ENCODE data around the gene SEC22A. TPM values are rescaled to one million over a fixed set of nuclear protein-coding genes. Genes with fewer than 3 reads are reported as not detected.

The SEC22A gene
- total and polyA plus RNA-seq, 4 donors = 6.9 to 47.7 (median 11.9) TPM

DNA sequence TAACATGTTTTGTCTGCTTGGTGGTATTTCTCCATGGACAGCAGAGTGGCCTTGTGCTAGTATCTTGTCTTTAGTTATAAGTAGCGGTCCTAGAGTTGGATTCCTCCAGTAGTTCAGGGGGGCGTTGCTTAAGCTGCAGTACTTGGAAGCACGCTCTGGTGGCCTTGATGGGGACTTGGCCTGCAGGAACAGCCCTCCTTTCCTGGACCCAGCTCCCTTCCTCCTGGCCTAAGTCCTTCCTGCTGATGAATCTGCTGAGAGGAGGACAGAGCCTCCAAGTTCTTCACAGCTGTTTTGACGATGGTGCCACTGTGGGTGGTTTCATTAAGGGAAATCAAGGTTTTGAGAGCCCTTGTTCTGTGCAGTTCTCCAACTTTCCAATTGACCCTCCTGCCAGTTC lies 38.6 kb upstream of the SEC22A start:
- Histone ChIP-seq H3K36me3 (ENCODE audit: control insufficient read depth in 4 of 4, insufficient read depth in 4 of 4, low read length in 4 of 4) (peaks cover 0 to 37% (median 3%) of the 10 kb centered on the region in 4 donors), H3K9ac (ENCODE audit: insufficient read depth in 1 of 2, low read length in 2 of 2) (no peak overlapping the region), H3K9me3 (ENCODE audit: control insufficient read depth in 4 of 4, insufficient read depth in 3 of 4, low read length in 3 of 4) (no peaks in the 10 kb centered on the region), H3K27me3 (ENCODE audit: control insufficient read depth in 3 of 3, insufficient read depth in 3 of 3, low read length in 2 of 3) (no peaks in the 10 kb centered on the region), H3K27ac (ENCODE audit: low read depth in 1 of 2, low read length in 1 of 2) (no peak overlapping the region), H3K4me3 (no peak overlapping the region), H3K4me1 (ENCODE audit: control insufficient read depth in 5 of 5, insufficient read depth in 5 of 5, low read length in 5 of 5) (peaks cover 0 to 4% (median 0%) of the 10 kb centered on the region in 5 donors)
- ATAC-seq (ENCODE audit: insufficient read depth, low FRiP score) (no peak), DNase-seq (no peak)
- 86 to 95% methylated on average over 4 of the region's 4 CpGs for WGBS, 2 donors
- TF ChIP-seq CTCF (IDR thresholded peaks at IDR 0.05; ENCODE audit: control extremely low read depth, extremely low read depth) = no peak

GRCh38 chr3:123165163-123165562 lies 36.6 kb upstream of the SEC22A start:
- WGBS, 2 donors = 96 to 98% methylated on average over 1 of the region's 1 CpG
- ATAC-seq (ENCODE audit: insufficient read depth, low FRiP score) = no peak

GRCh38 chr3:123167686-123168085 lies 34.1 kb upstream of the SEC22A start:
- Histone ChIP-seq H3K27me3 (ENCODE audit: control insufficient read depth in 3 of 3, insufficient read depth in 3 of 3, low read length in 2 of 3) (no peaks in the 10 kb centered on the region), H3K4me1 (ENCODE audit: control insufficient read depth in 5 of 5, insufficient read depth in 5 of 5, low read length in 5 of 5) (peaks cover 0 to 4% (median 0%) of the 10 kb centered on the region in 5 donors), H3K9ac (ENCODE audit: insufficient read depth in 1 of 2, low read length in 2 of 2) (no peak overlapping the region), H3K27ac (ENCODE audit: low read depth in 1 of 2, low read length in 1 of 2) (no peak overlapping the region), H3K4me3 (no peak overlapping the region), H3K36me3 (ENCODE audit: control insufficient read depth in 4 of 4, insufficient read depth in 4 of 4, low read length in 4 of 4) (peaks cover 0 to 18% (median 3%) of the 10 kb centered on the region in 4 donors), H3K9me3 (ENCODE audit: control insufficient read depth in 4 of 4, insufficient read depth in 3 of 4, low read length in 3 of 4) (no peaks in the 10 kb centered on the region)
- 99% methylated on average over 2 of the region's 2 CpGs for WGBS, 2 donors
- ATAC-seq (ENCODE audit: insufficient read depth, low FRiP score) (no peak), DNase-seq (no peak)
- no peak for TF ChIP-seq CTCF (IDR thresholded peaks at IDR 0.05; ENCODE audit: control extremely low read depth, extremely low read depth)

More at GRCh38 chr3:123165163-123165562, 36.6 kb upstream of the SEC22A start:
- TF ChIP-seq CTCF (IDR thresholded peaks at IDR 0.05; ENCODE audit: control extremely low read depth, extremely low read depth) = no peak
- H3K9ac ChIP-seq (ENCODE audit: insufficient read depth in 1 of 2, low read length in 2 of 2) = no peak overlapping the region
- no peak overlapping the region for H3K27ac ChIP-seq (ENCODE audit: low read depth in 1 of 2, low read length in 1 of 2)
- no peaks in the 10 kb centered on the region for H3K9me3 ChIP-seq (ENCODE audit: control insufficient read depth in 4 of 4, insufficient read depth in 3 of 4, low read length in 3 of 4)
- H3K4me1 ChIP-seq (ENCODE audit: control insufficient read depth in 5 of 5, insufficient read depth in 5 of 5, low read length in 5 of 5) = peaks cover 0 to 4% (median 0%) of the 10 kb centered on the region in 5 donors
- no peak for DNase-seq
- H3K27me3 ChIP-seq (ENCODE audit: control insufficient read depth in 3 of 3, insufficient read depth in 3 of 3, low read length in 2 of 3) = no peaks in the 10 kb centered on the region
- H3K36me3 ChIP-seq (ENCODE audit: control insufficient read depth in 4 of 4, insufficient read depth in 4 of 4, low read length in 4 of 4) = peaks cover 0 to 31% (median 3%) of the 10 kb centered on the region in 4 donors
- no peak overlapping the region for H3K4me3 ChIP-seq

DNA sequence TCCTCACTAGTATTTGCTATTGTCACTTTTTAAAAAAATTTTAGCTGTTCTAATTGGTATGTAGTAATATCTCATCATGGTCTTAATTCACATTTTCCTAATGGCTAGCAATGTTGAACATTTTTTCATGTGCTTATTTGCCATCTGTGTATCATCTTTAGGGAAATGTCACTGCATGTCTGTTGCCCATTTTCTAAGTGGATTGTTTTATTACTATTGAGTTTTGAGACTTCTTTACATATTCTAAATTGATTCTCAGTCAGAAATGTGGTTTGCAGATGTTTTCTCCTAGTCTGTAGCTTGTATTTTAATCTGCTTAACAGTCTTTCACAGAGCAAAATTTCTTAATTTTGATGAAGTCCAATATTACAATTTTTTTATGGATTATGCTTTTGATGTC lies 33.6 kb upstream of the SEC22A start:
- Histone ChIP-seq H3K36me3 (ENCODE audit: control insufficient read depth in 4 of 4, insufficient read depth in 4 of 4, low read length in 4 of 4) (peaks cover 0 to 13% (median 3%) of the 10 kb centered on the region in 4 donors), H3K9me3 (ENCODE audit: control insufficient read depth in 4 of 4, insufficient read depth in 3 of 4, low read length in 3 of 4) (no peaks in the 10 kb centered on the region), H3K4me3 (no peak overlapping the region), H3K9ac (ENCODE audit: insufficient read depth in 1 of 2, low read length in 2 of 2) (no peak overlapping the region), H3K4me1 (ENCODE audit: control insufficient read depth in 5 of 5, insufficient read depth in 5 of 5, low read length in 5 of 5) (peaks cover 0 to 4% (median 0%) of the 10 kb centered on the region in 5 donors), H3K27me3 (ENCODE audit: control insufficient read depth in 3 of 3, insufficient read depth in 3 of 3, low read length in 2 of 3) (no peaks in the 10 kb centered on the region), H3K27ac (ENCODE audit: low read depth in 1 of 2, low read length in 1 of 2) (no peak overlapping the region)
- ATAC-seq (ENCODE audit: insufficient read depth, low FRiP score) = no peak
- no peak for DNase-seq
- no peak for TF ChIP-seq CTCF (IDR thresholded peaks at IDR 0.05; ENCODE audit: control extremely low read depth, extremely low read depth)

Measured in lung (tissue), 12 donors.